HepG2 (cell line): ENCODE measurements around the gene PTGDR.

Source experiments
- ATF7 ChIP-seq, 2 experiments: fragments of 450-650 bp in 1 of 2; sonication (generic) in 1 of 2; formaldehyde crosslinking in 1 of 2; IDR thresholded peaks; 2 replicates each; pipeline versions ENCODE4 v1.4.0 to v1.6.1; 2016 to 2020; ENCODE audit warnings: antibody characterized with exemption in 1 of 2, mild to moderate bottlenecking in 1 of 2, missing genetic modification reagents in 1 of 2
- CTCF ChIP-seq: sonication (generic); formaldehyde crosslinking; IDR thresholded peaks from 2 replicates; pipeline ENCODE4 v1.5.0; 2020; ENCODE audit warnings: mild to moderate bottlenecking, missing genetic modification reagents, moderate library complexity
- EP300 ChIP-seq, 3 experiments: sonication (generic) in 1 of 3; formaldehyde crosslinking in 1 of 3; IDR thresholded peaks; 2 replicates each; pipeline versions ENCODE4 v1.5.1 to v1.6.1; 2011 to 2020; ENCODE audit warnings: low read depth in 2 of 3, low read length in 2 of 3, borderline replicate concordance in 1 of 3, improper control_type of control experiment in 1 of 3, mild to moderate bottlenecking in 1 of 3, missing genetic modification reagents in 1 of 3, moderate library complexity in 1 of 3
- FOXP4 ChIP-seq: sonication (generic); formaldehyde crosslinking; IDR thresholded peaks from 2 replicates; pipeline ENCODE4 v1.4.0; 2020; ENCODE audit warnings: missing genetic modification reagents
- HDAC6 ChIP-seq: fragments of 200-600 bp; sonication (generic); IDR thresholded peaks from 2 replicates; pipeline ENCODE4 v1.7.0; 2017; ENCODE audit warnings: mild to moderate bottlenecking, antibody characterized with exemption, low read length, low read depth
- POLR2A ChIP-seq, 2 experiments: IDR thresholded peaks; 2 replicates each; pipeline ENCODE4 v1.6.1; 2011; ENCODE audit warnings: low read depth in 2 of 2, low read length in 2 of 2, mild to moderate bottlenecking in 1 of 2, moderate library complexity in 1 of 2; ENCODE audit not compliant: insufficient read depth in 1 of 2
- RAD21 ChIP-seq: fragments of 450-650 bp; formaldehyde crosslinking; IDR thresholded peaks from 2 replicates; pipeline ENCODE4 v1.5.0; 2020; ENCODE audit warnings: mild to moderate bottlenecking
- RNF2 ChIP-seq: fragments of 450-650 bp; conservative IDR thresholded peaks from 2 replicates; pipeline ENCODE4 v1.6.1; 2016; ENCODE audit warnings: low read depth
- SMC3 ChIP-seq: IDR thresholded peaks from 2 replicates; pipeline ENCODE4 v1.6.1; 2011; ENCODE audit warnings: low read length, improper control_type of control experiment
- U2AF1 ChIP-seq: fragments of 200-400 bp; formaldehyde crosslinking; optimal IDR thresholded peaks from 2 replicates; pipeline ENCODE3; 2017; ENCODE audit warnings: mild to moderate bottlenecking, low read depth, low read length
- ZBTB49 ChIP-seq: sonication (generic); formaldehyde crosslinking; IDR thresholded peaks from 2 replicates; pipeline ENCODE4 v1.4.0; 2020; ENCODE audit warnings: missing genetic modification reagents, borderline replicate concordance
- ZNF274 ChIP-seq: sonication (generic); formaldehyde crosslinking; IDR thresholded peaks from 2 replicates; pipeline ENCODE4 v1.5.1; 2020; ENCODE audit warnings: mild to moderate bottlenecking, missing genetic modification reagents
- ZNF432 ChIP-seq: sonication (generic); formaldehyde crosslinking; IDR thresholded peaks from 2 replicates; pipeline ENCODE4 v1.5.0; 2020; ENCODE audit warnings: missing genetic modification reagents, mild to moderate bottlenecking, borderline replicate concordance
- ZNF549 ChIP-seq: sonication (generic); formaldehyde crosslinking; IDR thresholded peaks from 2 replicates; pipeline ENCODE4 v1.5.0; 2020; ENCODE audit warnings: missing genetic modification reagents

- TF ChIP-seq FOXP4 (CRISPR knock-in tag), result no peak
- TF ChIP-seq ZBTB49 (CRISPR knock-in tag), result no peak
- TF ChIP-seq RNF2, result no peak
- no peak for TF ChIP-seq ZNF549 (CRISPR knock-in tag)
- TF ChIP-seq POLR2A (IDR thresholded peaks at IDR 0.05; ENCODE audit: insufficient read depth in 1 of 2, low read depth in 2 of 2, low read length in 2 of 2), result no peak
- no peak for TF ChIP-seq ATF7 (IDR thresholded peaks at IDR 0.05)
- no peak for TF ChIP-seq ATF7 (CRISPR knock-in tag; IDR thresholded peaks at IDR 0.05)
- no peak for TF ChIP-seq CTCF (CRISPR knock-in tag)
- no peak for TF ChIP-seq U2AF1
- no peak for TF ChIP-seq SMC3
- TF ChIP-seq ZNF432 (CRISPR knock-in tag), result no peak
- TF ChIP-seq RAD21 (CRISPR knock-in tag), result no peak
- TF ChIP-seq HDAC6, result no peak
- TF ChIP-seq ZNF274 (CRISPR knock-in tag), result no peak
- TF ChIP-seq EP300 (IDR thresholded peaks at IDR 0.05; ENCODE audit: low read depth in 2 of 2, low read length in 2 of 2), result no peak
- no peak for TF ChIP-seq EP300 (CRISPR knock-in tag; IDR thresholded peaks at IDR 0.05; ENCODE audit: borderline replicate concordance)
These were observed 51.5 kb downstream of the PTGDR start for GRCh38 chr14:52318826-52319645.
